RPMI7951 (cell line): ENCODE measurements around the gene DFFB. TPM values are rescaled to one million over a fixed set of nuclear protein-coding genes. Genes with fewer than 3 reads are reported as not detected.

Experiments
- DNase-seq: peaks from one replicate; pipeline ENCODE4 v3.0.0-alpha.2; 2012; ENCODE audit warnings: low read depth
- total RNA-seq: library from RNA; depleted of rRNA; stranded (reverse); fragments of >200 nt; shearing (Covaris generic); gene quantifications from 2 replicates; pipeline ENCODE4 v1.2.3, GENCODE V29; 2014

DFFB gene
- total RNA-seq, 1 experiment from 2014 or later: 4.4 TPM

DNA sequence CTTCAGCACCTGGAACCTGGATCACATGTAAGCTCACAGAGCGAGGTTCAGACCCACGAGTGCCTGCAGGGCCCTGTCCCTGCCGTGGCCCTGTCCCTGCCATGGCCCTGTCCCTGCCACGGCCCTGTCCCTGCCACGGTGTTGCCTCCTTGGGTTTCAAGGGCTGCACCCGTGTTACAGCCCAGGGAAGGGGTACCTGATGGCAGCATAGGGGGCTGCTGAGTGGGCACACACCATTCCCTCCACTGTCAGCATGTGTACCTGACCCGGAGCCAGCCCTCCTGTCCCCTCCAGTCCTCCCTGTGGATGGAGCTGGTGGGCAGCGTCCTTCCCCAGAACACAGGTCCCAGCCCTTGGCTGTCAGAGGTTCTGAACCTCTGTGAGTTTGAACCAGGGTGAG lies 15.3 kb downstream of the DFFB start:
- no peak for DNase-seq

DNA sequence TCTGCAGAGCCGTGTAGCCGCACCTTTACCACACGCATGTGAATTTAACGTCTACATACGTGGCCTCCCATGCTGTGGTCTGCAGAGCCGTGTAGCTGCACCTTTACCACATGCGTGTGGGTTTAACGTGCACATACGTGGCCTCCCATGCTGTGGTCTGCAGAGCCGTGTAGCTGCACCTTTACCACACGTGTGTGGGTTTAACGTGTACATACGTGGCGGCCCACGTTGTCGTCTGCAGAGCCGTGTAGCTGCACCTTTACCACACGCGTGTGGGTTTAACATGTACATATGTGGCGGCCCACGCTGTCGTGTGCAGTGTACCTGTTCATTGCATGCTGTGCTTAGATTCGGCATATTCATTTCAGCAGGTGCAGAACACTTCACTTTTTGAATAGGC lies 17.5 kb downstream of the DFFB start:
- DNase-seq: no peak

DNA sequence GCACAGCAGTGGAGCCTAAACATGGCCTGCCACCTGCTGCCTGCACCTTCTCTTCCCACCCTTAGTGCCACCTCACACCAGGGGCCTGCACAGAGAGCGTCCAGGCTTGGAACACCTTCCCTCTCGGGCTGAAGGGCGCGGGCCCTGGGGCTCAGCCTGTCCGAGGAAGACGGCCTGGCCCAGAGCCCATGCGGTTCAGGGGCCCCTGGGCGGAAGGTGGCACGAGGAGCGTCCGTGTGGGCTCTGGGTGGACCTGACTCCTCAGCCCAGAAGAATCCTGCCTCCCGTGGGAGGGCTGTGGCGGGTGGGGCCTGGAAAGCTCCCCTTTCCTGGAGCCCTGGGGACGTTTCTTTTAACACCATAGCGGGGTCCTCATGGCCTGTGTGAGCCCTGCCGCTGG lies 19.4 kb downstream of the DFFB start:
- no peak for DNase-seq

DNA sequence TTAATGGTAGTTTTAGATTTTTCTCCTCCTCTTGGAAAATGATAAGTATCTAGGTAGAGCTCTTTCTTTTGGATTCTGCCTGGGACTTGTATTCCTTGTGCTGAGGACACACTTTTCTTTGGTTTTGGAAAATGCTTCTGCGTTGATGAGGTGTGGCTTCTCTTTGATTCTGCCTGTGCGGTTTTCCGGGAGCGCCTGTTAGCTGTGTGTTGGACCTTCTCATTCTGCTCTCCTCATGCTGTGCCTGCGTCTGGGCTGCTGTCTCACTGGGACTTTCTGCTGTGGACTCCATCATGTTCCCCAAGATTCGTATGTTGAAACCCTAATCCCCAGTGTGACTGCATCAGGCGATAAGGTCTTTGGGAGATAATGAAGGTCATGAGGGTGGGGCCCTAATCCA lies 21.8 kb downstream of the DFFB start:
- DNase-seq: no peak

DNA sequence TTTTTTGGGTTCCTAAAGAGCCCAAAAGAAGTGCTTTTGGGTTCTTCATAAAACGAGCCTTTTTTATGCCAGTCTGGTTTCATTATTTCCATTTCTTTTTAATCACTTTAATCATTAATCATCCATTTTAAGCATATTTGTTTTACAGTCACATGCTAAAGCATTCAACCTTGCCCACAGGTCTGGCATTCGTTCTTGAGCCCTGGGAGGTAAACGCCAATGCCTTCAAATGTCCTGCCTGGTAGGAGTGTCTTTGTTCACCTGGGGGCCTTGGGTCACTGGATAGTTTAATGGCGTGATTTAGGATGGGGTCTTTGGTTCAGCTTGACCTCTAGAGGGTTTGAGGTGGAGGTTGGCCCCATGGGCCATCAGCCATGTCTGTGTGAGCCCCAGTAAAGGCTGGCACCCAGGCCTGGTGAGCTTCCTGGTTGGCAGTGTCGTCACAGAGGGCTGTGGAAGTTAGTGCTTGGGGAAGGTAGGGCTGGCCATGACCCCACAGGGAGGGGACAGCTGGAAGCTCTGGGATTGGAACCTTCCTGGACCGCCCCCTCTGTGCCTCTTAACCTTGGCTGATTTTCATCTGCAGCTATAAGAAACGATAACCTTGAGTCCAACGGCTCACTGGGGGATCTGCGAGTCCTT lies 22.6 kb downstream of the DFFB start:
- DNase-seq: no peak

DNA sequence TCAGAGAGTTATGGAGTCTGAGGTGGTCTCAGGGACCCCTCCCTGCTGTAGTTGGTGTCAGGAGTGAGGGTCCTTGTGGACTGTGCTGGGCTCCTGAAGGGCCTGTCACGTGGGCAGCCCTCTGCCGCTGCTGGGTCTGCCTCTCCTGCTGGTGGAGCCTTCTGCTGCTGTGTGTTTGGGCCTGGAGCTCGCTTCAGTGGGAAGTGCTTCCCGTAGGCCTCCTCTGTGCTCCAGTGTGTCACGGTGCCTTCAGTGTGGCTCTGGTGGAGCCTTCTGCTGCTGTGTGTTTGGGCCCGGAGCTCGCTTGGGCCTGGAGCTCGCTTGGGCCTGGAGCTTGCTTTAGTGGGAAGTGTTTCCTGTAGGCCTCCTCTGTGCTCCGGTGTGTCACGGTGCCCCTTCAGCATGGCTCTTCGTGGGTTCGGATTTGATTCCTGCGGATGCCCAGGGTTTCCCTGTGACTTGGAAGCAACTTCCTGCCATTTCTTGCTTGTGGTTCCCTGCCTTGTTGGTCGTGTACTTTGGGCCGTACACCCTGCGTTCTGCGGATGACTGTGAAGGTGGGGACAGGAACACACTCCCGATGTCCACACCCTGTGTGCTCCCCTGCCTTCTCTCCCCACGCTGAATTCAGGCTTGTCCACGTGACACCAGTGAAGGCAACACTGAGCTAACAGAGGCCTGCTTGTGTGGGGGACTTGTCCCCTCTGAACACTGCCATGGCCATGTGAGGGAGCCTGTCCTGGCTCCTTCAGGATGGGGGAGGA lies 23.3 kb downstream of the DFFB start:
- DNase-seq: no peak

DNA sequence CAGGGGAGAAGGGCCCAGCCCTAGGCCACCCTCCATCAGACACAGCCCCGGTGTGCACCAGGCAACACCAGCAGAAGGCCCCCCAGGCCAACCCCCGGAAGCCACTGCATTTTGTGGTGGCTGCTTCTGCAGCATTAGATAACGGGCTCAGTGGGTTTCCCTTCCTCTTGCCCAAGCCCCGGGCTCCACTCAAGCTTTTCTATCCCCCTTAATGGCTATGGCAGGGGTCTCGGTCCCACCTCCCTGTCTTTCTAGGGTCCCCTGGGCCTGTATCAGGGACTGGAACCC lies 23.9 kb downstream of the DFFB start:
- DNase-seq: no peak

DNA sequence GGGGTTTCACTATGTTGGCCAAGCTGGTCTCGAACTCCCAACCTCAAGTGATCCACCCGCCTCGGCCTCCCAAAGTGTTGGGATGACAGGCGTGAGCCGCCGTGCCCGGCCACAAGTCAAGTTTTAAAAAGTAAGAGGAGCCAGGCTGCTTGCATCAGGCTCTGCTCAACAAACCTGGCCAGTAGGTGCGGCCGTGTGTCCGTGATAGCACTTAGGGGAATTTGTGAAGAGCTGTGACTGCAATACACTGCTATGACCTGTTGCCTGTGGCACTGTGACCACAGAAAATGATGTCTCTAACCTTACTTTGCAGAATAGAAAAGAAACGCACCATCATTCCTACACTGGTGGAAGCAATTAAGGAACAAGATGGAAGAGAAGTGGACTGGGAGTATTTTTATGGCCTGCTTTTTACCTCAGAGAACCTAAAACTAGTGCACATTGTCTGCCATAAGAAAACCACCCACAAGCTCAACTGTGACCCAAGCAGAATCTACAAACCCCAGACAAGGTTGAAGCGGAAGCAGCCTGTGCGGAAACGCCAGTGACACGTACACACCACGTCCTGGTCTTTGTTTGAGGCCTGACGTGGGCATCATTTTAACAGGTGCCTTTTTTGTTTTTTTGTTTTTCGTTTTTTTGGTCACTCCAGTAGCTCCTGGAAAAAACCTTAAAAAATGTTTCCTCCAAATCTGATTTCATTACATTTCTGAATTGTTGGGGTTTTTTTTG lies 26.1 kb downstream of the DFFB start:
- no peak for DNase-seq

DNA sequence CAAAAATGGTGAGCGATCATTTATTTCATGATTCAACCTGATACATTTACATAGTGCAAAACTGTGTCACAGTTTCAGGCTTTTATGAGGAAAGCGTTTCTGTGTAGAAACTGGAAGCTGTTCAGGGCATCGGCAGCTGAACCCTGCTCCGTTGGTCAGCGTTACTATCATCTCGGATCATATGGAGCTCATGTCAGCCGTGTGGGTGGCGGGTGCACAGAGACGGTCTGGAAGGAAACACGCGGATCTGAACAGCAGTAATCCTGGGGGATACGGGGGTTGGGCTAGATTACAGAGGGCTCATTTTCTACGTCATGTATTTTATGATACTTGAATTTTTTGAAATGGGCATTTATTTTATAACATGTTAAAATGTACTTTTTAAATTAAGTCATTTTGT lies 27.7 kb downstream of the DFFB start:
- no peak for DNase-seq

DNA sequence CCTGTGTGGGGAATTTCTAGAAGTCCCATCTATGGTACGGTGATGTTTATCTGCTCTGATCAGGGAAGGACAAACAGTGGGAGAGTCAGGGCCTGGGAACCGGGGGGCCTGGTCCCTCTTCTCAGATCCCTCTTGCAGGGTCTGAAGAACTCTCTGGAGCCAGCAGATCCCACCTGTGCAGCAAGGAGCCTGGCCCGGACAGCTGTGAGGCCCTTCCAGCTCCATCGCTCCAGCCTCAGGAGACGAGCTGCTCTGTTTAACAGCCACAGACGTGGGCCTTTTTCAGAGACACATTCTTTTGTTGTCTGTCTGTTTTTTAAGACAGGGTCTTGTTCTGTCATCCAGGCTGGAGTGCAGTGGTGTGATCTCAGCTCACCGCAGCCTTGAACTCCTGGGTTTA lies 28.3 kb downstream of the DFFB start:
- no peak for DNase-seq

DNA sequence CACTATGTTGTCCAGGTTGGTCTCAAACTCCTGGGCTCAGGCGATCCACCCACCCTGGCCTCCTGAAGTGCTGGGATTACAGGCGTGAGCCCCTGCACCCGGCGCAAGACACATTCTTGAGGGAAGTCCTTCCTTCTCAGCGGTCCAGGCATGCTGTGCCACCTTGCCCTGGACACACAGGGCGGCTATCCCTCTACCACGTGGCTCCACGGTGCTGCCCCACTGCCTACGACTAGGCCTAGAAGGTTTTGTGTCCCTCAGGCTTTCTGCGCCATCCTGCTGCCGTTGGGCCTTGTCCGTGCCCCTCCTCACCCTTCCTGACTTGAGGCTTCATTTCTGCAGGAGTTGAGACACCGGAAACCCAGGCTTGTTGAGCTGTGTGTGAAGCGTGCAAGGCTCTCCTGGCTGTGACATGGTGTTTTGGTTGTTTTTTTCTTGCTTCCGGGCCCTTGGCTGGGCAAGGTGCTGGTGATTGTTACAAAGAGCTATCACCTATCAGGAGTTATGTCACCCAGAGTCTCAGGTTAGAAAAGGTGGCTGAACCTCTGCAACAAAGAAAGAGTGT lies 28.9 kb downstream of the DFFB start:
- DNase-seq: no peak

DNA sequence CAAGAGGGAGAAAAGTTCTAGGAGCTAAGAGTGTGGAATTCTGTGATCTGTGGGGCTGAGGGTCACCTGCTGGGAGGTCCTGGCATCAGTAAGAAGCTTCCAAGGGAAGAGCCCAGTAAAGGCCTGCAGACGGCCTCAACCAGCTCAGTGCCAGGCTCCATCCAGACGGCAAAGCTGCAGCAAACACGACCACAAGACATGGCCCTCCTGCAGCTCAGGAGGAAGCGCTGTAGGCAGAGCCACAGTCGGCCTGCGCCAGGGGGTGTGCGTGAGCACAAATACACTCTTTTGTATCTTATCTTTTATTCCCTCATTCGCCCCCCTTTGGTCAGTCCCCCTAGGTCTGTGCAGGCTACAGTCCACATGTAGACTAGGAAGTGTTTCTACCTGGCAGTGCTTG lies 29.4 kb downstream of the DFFB start:
- DNase-seq: no peak

DNA sequence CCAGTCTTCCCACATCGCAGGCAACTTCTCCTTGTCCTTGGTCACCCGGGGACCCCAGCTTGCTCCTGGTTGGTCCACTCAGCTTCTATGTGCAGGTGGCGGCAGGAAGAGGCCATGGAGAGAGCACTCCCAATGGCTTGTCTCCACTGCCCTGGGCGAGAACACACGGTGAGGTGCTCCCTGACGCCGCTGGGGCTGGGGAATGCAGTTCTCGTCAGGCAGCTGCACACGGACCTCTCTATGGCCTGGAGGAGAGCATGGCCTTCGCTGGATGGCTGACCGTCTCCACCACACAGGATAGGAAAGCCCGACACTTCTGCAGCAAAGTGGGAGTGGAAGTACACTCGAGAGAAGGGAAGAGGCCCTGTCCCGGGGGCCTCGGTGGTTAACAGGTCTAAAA lies 31.0 kb downstream of the DFFB start:
- no peak for DNase-seq

DNA sequence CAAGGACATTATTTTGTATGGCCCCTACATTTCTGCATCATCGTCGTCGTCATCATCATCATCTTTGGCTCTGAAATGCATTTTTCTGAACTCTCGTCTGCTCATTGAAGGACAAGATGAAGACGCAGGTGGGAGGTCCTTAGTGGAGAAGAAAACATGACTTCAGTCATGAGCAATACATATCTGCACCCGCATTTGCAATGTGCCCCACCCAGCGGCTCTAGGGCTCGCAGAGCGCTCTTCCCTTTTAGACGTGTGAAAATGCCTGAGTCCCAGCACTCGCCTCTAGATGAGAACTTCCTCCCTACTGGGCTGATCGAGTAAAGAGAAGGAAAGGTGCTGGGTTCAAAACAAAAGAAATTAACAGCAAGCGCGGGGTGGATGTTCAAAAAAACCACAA lies 32.7 kb downstream of the DFFB start:
- DNase-seq: no peak

DNA sequence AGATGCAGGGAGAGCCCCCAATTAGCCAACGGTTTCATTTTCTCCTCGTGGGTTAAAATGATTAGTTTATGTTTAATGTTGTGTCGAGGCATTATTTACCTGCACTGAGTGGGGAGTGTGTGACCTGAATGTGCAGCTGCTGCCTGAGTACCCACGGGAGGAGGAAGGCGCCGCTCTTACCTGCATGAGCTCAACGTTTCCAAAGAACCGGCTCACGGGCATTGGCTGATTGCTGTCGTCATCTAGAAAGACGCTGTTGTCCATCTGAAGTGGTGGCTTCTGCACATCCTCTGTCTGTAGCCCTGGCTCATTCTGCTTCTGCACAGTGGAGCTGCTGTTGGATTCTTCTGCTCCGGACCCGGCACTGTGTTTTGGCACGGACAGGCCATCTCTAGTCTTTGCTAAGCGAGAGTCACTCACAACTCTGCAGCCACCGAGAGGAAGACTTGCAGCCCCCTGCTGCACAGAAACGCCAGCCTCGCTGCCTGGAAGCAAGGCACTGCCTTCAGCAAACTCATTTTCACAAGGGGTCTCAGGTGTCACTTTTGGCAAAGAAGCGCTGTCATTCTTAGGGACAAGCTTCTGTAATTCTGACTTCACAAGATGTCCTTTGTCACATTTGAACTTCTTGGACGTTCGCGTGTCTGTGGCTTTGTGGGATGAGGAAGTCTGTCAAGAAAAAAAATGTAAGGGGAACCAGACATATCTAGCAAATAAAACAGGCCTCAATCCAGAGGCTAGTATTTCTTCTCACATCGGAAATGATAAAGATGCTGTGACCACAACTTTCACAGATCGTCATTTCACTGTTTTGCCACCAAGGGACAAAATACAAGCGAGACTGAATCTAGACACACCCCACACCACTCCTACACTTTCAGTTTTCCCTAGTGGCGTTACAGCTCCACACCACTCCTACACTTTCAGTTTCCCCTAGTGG lies 33.4 kb downstream of the DFFB start:
- no peak for DNase-seq

DNA sequence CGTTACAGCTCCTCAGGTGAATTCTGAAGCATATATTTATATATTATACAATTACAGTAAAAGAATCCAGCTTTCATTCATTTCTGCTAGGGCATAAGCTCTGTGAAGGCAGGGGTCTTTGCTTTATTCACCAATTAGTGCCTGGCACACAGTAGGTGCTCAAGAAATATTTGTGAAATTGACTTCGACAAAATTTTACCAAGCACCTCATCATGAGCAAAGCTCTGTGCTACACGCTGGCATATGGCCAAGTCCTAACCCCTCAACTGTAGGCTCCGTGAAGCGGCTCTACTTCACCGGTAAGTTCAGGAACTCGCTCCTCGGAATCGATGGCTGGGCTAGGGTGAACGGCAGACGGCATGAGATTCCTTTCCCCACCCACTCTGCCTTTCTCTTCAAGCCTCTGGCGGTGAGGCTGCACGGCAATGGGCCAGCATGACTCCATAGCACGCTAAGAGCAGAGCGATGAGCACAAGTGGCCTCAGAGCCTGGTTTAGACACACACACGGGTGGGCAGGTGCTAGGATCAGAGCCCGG lies 34.1 kb downstream of the DFFB start:
- DNase-seq: no peak

DNA sequence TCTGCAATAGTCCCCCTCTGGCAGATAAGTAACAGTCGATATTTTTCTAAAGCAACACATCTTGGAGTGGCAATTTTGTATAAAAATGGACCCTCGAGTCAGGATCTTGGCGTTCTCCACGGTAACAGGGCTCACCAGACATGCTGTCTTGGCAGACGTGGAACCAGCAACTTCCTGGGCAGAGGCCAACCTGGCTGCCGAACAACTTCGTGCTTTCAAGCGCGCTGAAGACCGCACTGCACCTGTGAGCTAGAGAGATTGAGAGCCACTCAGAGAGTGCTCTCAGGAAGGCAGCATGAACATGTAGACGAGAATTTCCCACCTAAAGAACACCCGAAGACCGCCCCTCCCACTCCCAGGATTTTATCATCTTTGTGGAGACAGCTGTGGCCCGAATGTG lies 35.5 kb downstream of the DFFB start:
- no peak for DNase-seq

DNA sequence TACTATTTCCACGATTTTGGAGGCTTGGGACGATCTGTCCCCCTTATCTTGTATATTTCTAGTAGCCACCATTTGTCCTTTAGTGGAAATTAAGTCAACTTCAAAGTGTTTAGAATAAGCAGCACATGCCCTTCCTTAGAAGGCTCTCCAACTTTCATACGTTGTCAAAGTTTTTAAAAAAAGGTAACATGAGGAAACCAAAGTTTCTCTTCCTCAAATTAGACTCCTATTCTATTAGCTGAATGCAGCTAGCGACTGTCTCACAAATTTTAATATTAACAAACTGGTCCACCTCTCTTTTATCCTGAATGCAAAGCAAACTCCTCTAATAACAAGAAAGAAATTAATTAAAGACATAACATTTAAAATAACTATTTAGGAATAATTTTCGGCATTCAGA lies 35.9 kb downstream of the DFFB start:
- DNase-seq: no peak

DNA sequence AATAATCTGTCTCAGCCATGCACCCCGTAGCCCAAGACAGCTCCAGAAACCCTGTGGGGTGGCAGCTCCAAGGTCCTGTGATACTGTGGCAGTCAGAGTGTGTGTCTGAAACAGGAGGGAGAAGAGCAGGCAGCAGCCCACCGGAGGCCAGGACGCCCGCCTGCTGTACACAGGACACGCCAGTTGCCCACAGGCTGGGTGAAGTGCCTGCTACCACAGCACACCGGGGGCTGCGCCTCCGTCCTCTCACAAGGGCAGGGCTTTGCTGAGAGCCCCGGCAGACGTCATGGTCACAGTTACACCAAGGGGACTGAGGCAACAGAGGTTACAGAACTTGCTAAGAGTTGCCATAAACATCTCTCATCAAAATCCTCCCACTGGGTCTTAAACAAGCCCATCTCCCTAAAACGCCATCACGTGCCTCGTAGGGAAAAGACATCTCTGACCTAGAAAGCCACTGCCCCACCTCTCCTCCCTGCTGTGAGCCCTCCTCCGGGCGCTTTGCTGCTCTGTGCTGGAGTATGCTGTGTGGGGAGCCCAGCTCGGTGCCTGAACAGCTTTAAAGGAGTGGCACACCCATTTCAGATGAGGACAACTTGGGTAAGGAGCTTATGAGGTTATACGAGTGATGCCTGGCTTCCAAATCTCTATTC lies 37.5 kb downstream of the DFFB start:
- no peak for DNase-seq

DNA sequence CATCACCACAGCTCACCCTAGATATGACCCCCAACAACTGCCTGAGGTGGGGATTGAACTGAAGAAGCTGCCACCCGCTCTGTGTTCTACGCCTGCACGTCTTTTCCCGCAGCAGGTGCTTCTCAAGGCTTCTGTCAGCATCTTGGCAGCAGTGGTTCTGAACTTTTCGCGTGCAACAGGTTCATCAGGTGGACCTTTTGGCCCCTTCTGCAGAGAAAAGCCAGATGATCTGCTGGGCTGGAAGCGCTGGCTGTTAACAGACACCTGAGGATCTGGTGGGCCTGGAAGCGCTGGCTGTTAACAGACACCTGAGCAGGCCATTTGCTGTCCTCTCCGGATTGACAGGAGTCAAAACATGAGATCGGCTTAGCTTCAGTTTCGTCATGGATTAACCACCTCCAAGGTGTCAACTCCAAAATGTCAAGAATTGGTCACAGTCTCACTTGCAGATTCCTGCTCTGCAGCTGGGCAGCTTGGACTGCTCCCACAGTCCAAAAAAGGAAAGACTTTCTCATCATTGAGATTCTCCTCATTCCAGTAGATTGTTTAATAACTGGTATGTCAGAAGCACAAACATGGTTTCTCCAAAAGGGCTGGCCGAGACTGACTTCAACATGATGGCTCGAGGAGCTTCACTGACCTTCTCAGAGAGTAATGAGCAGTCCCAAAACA lies 38.1 kb downstream of the DFFB start:
- no peak for DNase-seq

DNA sequence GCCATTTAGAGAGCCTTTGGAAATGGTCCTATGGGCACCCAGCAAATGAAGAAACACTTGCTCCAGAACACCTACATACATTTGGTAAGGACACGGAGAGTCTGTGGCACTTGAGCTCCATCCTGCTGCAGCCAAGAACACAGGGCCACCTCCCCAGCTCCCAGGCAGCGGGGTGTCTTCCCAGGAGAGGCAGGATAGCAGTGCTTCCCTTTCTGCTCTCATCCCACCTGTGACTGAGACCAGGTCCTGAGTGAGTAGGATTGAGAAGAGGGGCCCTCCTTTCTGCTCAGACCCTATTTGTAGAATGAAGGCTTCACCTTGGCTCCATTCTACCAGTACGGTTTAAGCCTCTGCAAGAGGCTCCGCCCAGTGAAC lies 38.7 kb downstream of the DFFB start:
- no peak for DNase-seq
